Esophagus mucosa (tissue), 1 donor: ENCODE results near the gene ZNF597. TPM values are rescaled to one million over a fixed set of nuclear protein-coding genes. Genes with fewer than 3 reads are reported as not detected.

Source experiments
- ATAC-seq: fragments of 200-7000 bp; cut with Tn5 transposase; one replicate; pipeline ENCODE4 v1.9.1; 2020
- total RNA-seq: library from RNA; stranded (reverse); gene quantifications from one replicate; pipeline ENCODE4 v1.2.4, GENCODE V29; 2023
- donor health status: DM: yes; HTN: yes; CAD: no.

ZNF597 gene
- total RNA-seq, result 1.00 TPM

- ATAC-seq, result peak; percentile 97
These were observed at the start of gene ZNF597, which contains the start of gene NAA60 for GRCh38 chr16:3443108-3444031. TSS of gene ZNF597 (minus strand) at chr16:3443504. CDS start at chr16:3443153, 351 bp downstream. TSS of gene NAA60 (plus strand) at chr16:3443680. CDS start at chr16:3476228, 32,548 bp downstream.

GRCh38 chr16:3492356-3492755, 49.1 kb upstream of the ZNF597 start:
- ATAC-seq, result no peak

- no peak for ATAC-seq
These were observed 47.8 kb upstream of the ZNF597 start for GRCh38 chr16:3490911-3491629.

- no peak for ATAC-seq
These were observed 45.5 kb upstream of the ZNF597 start for GRCh38 chr16:3488801-3489200.

- ATAC-seq, result peak; percentile 14
These were observed 44.5 kb upstream of the ZNF597 start for GRCh38 chr16:3487521-3488410.

- no peak for ATAC-seq
These were observed 43.4 kb upstream of the ZNF597 start for GRCh38 chr16:3486506-3487215.

GRCh38 chr16:3485821-3486505, 42.7 kb upstream of the ZNF597 start:
- ATAC-seq, result no peak

GRCh38 chr16:3485097-3485745, 41.9 kb upstream of the ZNF597 start:
- ATAC-seq, result no peak

GRCh38 chr16:3484318-3485096, 41.2 kb upstream of the ZNF597 start:
- ATAC-seq, result no peak

GRCh38 chr16:3482659-3483241, 39.4 kb upstream of the ZNF597 start:
- no peak for ATAC-seq

- ATAC-seq, result no peak
These were observed 38.7 kb upstream of the ZNF597 start for GRCh38 chr16:3481696-3482658.

- ATAC-seq, result no peak
These were observed 37.8 kb upstream of the ZNF597 start for GRCh38 chr16:3480901-3481695.

GRCh38 chr16:3479654-3480216, 36.4 kb upstream of the ZNF597 start:
- no peak for ATAC-seq

GRCh38 chr16:3478242-3478925, 35.1 kb upstream of the ZNF597 start:
- no peak for ATAC-seq

GRCh38 chr16:3476409-3476808, 33.1 kb upstream of the ZNF597 start:
- no peak for ATAC-seq
